H1 (cell line): Measurements from ENCODE around the gene LAMC1. TPM values are rescaled to one million over a fixed set of nuclear protein-coding genes. Genes with fewer than 3 reads are reported as not detected.

ENCODE experiments used
- CTCF ChIA-PET: fragments of 300-600 bp; sonication (Branson Sonifier 250); formaldehyde crosslinking; loops from one replicate; lab custom pipeline; 2021; ENCODE audit not compliant: partially characterized antibody; lab: Charles Lee
- POLR2A ChIA-PET: fragments of 300-600 bp; sonication (Branson Sonifier 250); formaldehyde crosslinking; loops from one replicate; lab custom pipeline; 2021; ENCODE audit warnings: inconsistent platforms; ENCODE audit not compliant: partially characterized antibody; lab: Charles Lee
- DNase-seq, 2 experiments: peaks; one replicate each; pipeline versions ENCODE4 v3.0.0 to v3.0.0-alpha.2; 2010 to 2022; ENCODE audit warnings: low spot score in 2 of 2, low read depth in 1 of 2, mixed read lengths in 1 of 2
- FAIRE-seq: peaks from 2 replicates; lab custom pipeline; 2011; peaks lifted over from hg19 to GRCh38; lab: Jason Lieb, UNC
- H2AFZ ChIP-seq: 2 replicates; pipeline ENCODE4 v1.8.1; 2012; ENCODE audit warnings: low read length, inconsistent platforms
- H2AK5ac ChIP-seq: 2 replicates; pipeline ENCODE4 v1.6.1; 2013; ENCODE audit warnings: low read depth, low read length
- H2BK120ac ChIP-seq: replicated peaks from 2 replicates; pipeline ENCODE3; 2013; ENCODE audit warnings: low read depth, low read length, inconsistent platforms
- H2BK12ac ChIP-seq: 2 replicates; pipeline ENCODE4 v1.6.1; 2013; ENCODE audit warnings: low read depth, low read length
- H2BK15ac ChIP-seq: 2 replicates; pipeline ENCODE4 v1.6.1; 2013; ENCODE audit warnings: low read length
- H2BK20ac ChIP-seq: 2 replicates; pipeline ENCODE4 v1.6.1; 2013; ENCODE audit warnings: low read length
- H2BK5ac ChIP-seq: 2 replicates; pipeline ENCODE4 v1.6.1; 2013; ENCODE audit warnings: low read depth, low read length
- H3K14ac ChIP-seq: 2 replicates; pipeline ENCODE4 v1.6.1; 2013; ENCODE audit warnings: inconsistent platforms; ENCODE audit not compliant: insufficient read length
- H3K18ac ChIP-seq: 2 replicates; pipeline ENCODE4 v1.6.1; 2013; ENCODE audit warnings: low read length; ENCODE audit errors: extremely low read depth
- H3K23ac ChIP-seq: 2 replicates; pipeline ENCODE4 v1.6.1; 2013; ENCODE audit warnings: inconsistent platforms; ENCODE audit not compliant: insufficient read length
- H3K23me2 ChIP-seq: 2 replicates; pipeline ENCODE4 v1.6.1; 2013; ENCODE audit warnings: low read depth, low read length
- H3K27ac ChIP-seq: 2 replicates; pipeline ENCODE4 v1.6.1; 2011; ENCODE audit warnings: low read depth, low read length, inconsistent platforms
- H3K27me3 ChIP-seq, 4 experiments: replicated peaks in 1 of 4; 1 replicate in 1 of 4; 2 replicates in 3 of 4; pipeline versions ENCODE4 v1.6.1 to v1.8.1; 2011 to 2013; ENCODE audit warnings: low read length in 3 of 4, mild to moderate bottlenecking in 3 of 4, inconsistent platforms in 2 of 4, mixed read lengths in 2 of 4, moderate library complexity in 1 of 4; ENCODE audit not compliant: control insufficient read depth in 3 of 4, insufficient read depth in 3 of 4; ENCODE audit errors: extremely low read depth in 1 of 4
- H3K36me3 ChIP-seq, 4 experiments: 2 replicates each; pipeline versions ENCODE4 v1.6.1 to v1.8.1; 2011 to 2013; ENCODE audit warnings: mild to moderate bottlenecking in 4 of 4, low read length in 3 of 4, moderate library complexity in 2 of 4, control low read depth in 1 of 4, inconsistent platforms in 1 of 4; ENCODE audit not compliant: insufficient read depth in 4 of 4, control insufficient read depth in 2 of 4
- H3K4ac ChIP-seq: replicated peaks from 2 replicates; pipeline ENCODE3; 2013; ENCODE audit warnings: low read length, low read depth, mixed read lengths, inconsistent platforms; ENCODE audit not compliant: insufficient read length
- H3K4me1 ChIP-seq, 4 experiments: replicated peaks in 1 of 4; 1 replicate in 1 of 4; 2 replicates in 3 of 4; pipeline versions ENCODE4 v1.6.1 to v1.8.1; 2011 to 2013; ENCODE audit warnings: low read length in 3 of 4, inconsistent platforms in 2 of 4, mixed read lengths in 1 of 4; ENCODE audit not compliant: insufficient read depth in 4 of 4, control insufficient read depth in 3 of 4
- H3K4me2 ChIP-seq, 2 experiments: 2 replicates each; pipeline versions ENCODE4 v1.6.1 to v1.8.1; 2011 to 2013; ENCODE audit warnings: low read depth in 2 of 2, low read length in 2 of 2, control low read depth in 1 of 2, inconsistent platforms in 1 of 2, mild to moderate bottlenecking in 1 of 2; ENCODE audit not compliant: insufficient read depth in 1 of 2
- H3K4me3 ChIP-seq, 4 experiments: fragments of 200-600, 300-600 bp in 1 of 4; sonication (generic), shearing (Covaris generic), sonication (Bioruptor Twin) in 1 of 4; 2 replicates each; pipeline versions ENCODE4 v1.5.1 to v1.8.1; 2011 to 2016; ENCODE audit warnings: low read length in 4 of 4, low read depth in 3 of 4, control low read depth in 2 of 4, inconsistent platforms in 2 of 4, mild to moderate bottlenecking in 2 of 4, mixed read lengths in 1 of 4, moderate library complexity in 1 of 4; ENCODE audit not compliant: insufficient read depth in 2 of 4; ENCODE audit errors: extremely low read depth in 1 of 4
- H3K56ac ChIP-seq: replicated peaks from 2 replicates; pipeline ENCODE3; 2013; ENCODE audit warnings: low read depth, mild to moderate bottlenecking, mixed read lengths, low read length, inconsistent platforms; ENCODE audit not compliant: insufficient read length
- H3K79me1 ChIP-seq: 2 replicates; pipeline ENCODE4 v1.6.1; 2013; ENCODE audit warnings: low read depth, low read length, control low read depth
- H3K79me2 ChIP-seq, 2 experiments: 2 replicates each; pipeline versions ENCODE4 v1.6.1 to v1.8.1; 2012 to 2013; ENCODE audit warnings: low read length in 2 of 2, mild to moderate bottlenecking in 2 of 2, inconsistent platforms in 1 of 2; ENCODE audit not compliant: insufficient read depth in 2 of 2, control insufficient read depth in 1 of 2
- H3K9ac ChIP-seq, 4 experiments: replicated peaks in 1 of 4; 1 replicate in 1 of 4; 2 replicates in 3 of 4; pipeline versions ENCODE4 v1.6.1 to v1.8.1; 2011 to 2013; ENCODE audit warnings: low read depth in 3 of 4, low read length in 3 of 4, control low read depth in 2 of 4, mild to moderate bottlenecking in 2 of 4, moderate library complexity in 2 of 4, inconsistent platforms in 1 of 4; ENCODE audit errors: extremely low read depth in 1 of 4
- H3K9me3 ChIP-seq, 2 experiments: 2 replicates each; pipeline versions ENCODE4 v1.6.1 to v1.8.1; 2012 to 2013; ENCODE audit warnings: mild to moderate bottlenecking in 2 of 2, moderate library complexity in 2 of 2, control low read depth in 1 of 2, inconsistent platforms in 1 of 2, low read depth in 1 of 2, low read length in 1 of 2, mixed read lengths in 1 of 2; ENCODE audit not compliant: insufficient read depth in 2 of 2
- H4K20me1 ChIP-seq, 2 experiments: replicated peaks in 1 of 2; 2 replicates each; pipeline versions ENCODE3 to v1.8.1; 2011 to 2013; ENCODE audit warnings: inconsistent platforms in 2 of 2, low read length in 2 of 2, mild to moderate bottlenecking in 1 of 2; ENCODE audit not compliant: insufficient read depth in 2 of 2, control insufficient read depth in 1 of 2
- H4K5ac ChIP-seq: 2 replicates; pipeline ENCODE4 v1.6.1; 2013; ENCODE audit warnings: low read length, low read depth, mixed read lengths, inconsistent platforms; ENCODE audit not compliant: insufficient read length
- H4K8ac ChIP-seq: 2 replicates; pipeline ENCODE4 v1.8.0; 2013; ENCODE audit warnings: mild to moderate bottlenecking, moderate library complexity, low read length, inconsistent platforms; ENCODE audit not compliant: insufficient read depth; ENCODE audit errors: extremely low read depth
- H4K91ac ChIP-seq: replicated peaks from 2 replicates; pipeline ENCODE3; 2013; ENCODE audit warnings: low read length, mixed read lengths, inconsistent platforms; ENCODE audit not compliant: insufficient read length
- ASH2L ChIP-seq: fragments of 200-600, 300-600 bp; sonication (generic); IDR thresholded peaks from one replicate; pipeline ENCODE4 v1.7.1; 2017; ENCODE audit warnings: low read length
- EGR1 ChIP-seq: IDR thresholded peaks from 2 replicates; pipeline ENCODE4 v1.6.1; 2011; ENCODE audit warnings: low read depth, low read length, borderline replicate concordance
- EP300 ChIP-seq, 2 experiments: IDR thresholded peaks; 1 replicate in 1 of 2; 2 replicates in 1 of 2; pipeline ENCODE4 v1.6.1; 2011 to 2012; ENCODE audit warnings: low read depth in 2 of 2, low read length in 2 of 2, mild to moderate bottlenecking in 2 of 2, borderline replicate concordance in 1 of 2, inconsistent platforms in 1 of 2, moderate library complexity in 1 of 2
- FOSL1 ChIP-seq: IDR thresholded peaks from 2 replicates; pipeline ENCODE4 v1.6.1; 2011; ENCODE audit warnings: mild to moderate bottlenecking, low read depth, low read length, moderate library complexity; ENCODE audit not compliant: insufficient read depth
- KDM4A ChIP-seq: IDR thresholded peaks from one replicate; pipeline ENCODE4 v1.7.1; 2012; ENCODE audit warnings: low read depth, mild to moderate bottlenecking, moderate library complexity, low read length, inconsistent platforms; ENCODE audit not compliant: severe bottlenecking
- MAX ChIP-seq: IDR thresholded peaks from 2 replicates; pipeline ENCODE4 v1.6.1; 2012; ENCODE audit warnings: inconsistent platforms
- POLR2A ChIP-seq, 2 experiments: IDR thresholded peaks; 1 replicate in 1 of 2; 2 replicates in 1 of 2; pipeline ENCODE4 v1.6.1; 2011; ENCODE audit warnings: low read depth in 2 of 2, low read length in 2 of 2, mild to moderate bottlenecking in 2 of 2; ENCODE audit errors: control extremely low read depth in 1 of 2
- POLR2AphosphoS5 ChIP-seq: IDR thresholded peaks from 2 replicates; pipeline ENCODE4 v1.6.1; 2011; ENCODE audit warnings: low read depth, low read length
- SP4 ChIP-seq: IDR thresholded peaks from 2 replicates; pipeline ENCODE4 v1.6.1; 2012; ENCODE audit warnings: low read length, inconsistent platforms
- TAF1 ChIP-seq: IDR thresholded peaks from 2 replicates; pipeline ENCODE4 v1.6.1; 2011; ENCODE audit warnings: mild to moderate bottlenecking, low read depth, low read length
- TAF7 ChIP-seq: optimal IDR thresholded peaks from 2 replicates; pipeline ENCODE3; 2011; ENCODE audit warnings: low read depth, mild to moderate bottlenecking, inconsistent platforms, low read length, moderate library complexity, borderline replicate concordance
- WGBS, 2 experiments: shearing (Covaris generic) in 1 of 2; methylation state at CpG; one replicate each; pipeline versions ENCODE4 v1.1.6 to v1.1.7; 2013 to 2015; ENCODE audit warnings: low lambda C conversion rate in 2 of 2, mixed read lengths in 2 of 2, inconsistent platforms in 1 of 2, low coverage in 1 of 2, missing lambda C conversion rate in 1 of 2; ENCODE audit not compliant: insufficient replicate concordance in 2 of 2, insufficient coverage in 1 of 2, insufficient read length in 1 of 2; ENCODE audit errors: extremely low coverage in 1 of 2, missing lambda C conversion rate in 1 of 2; 5-methylcytosine and 5-hydroxymethylcytosine counted together
- long read RNA-seq, 2 experiments: library from RNA in 1 of 2; library from capped mRNA in 1 of 2; stranded (forward); transcript quantifications; one replicate each; pipeline ENCODE4 v2.0.0, GENCODE V29; 2021; ENCODE audit warnings: inconsistent platforms in 1 of 2
- polyA minus RNA-seq, 3 experiments: library from RNA; depleted of rRNA, polyadenylated mRNA; stranded (reverse); fragments of >200 nt; gene quantifications; 1 replicate in 2 of 3; 2 replicates in 1 of 3; pipeline ENCODE4 v1.2.3, GENCODE V29; 2011
- polyA plus RNA-seq, 7 experiments: library from polyadenylated mRNA; depleted of rRNA in 3 of 7; stranded (reverse) in 5 of 7; unstranded in 2 of 7; fragments of >200 nt in 5 of 7; fragments of 200-250 nt in 2 of 7; gene quantifications; 1 replicate in 5 of 7; 2 replicates in 1 of 7; 4 replicates in 1 of 7; pipeline versions ENCODE4 v1.2.1 to v1.2.3, GENCODE V29; 2011 to 2013; ENCODE audit warnings: missing spikeins in 2 of 7, mixed read lengths in 2 of 7
- total RNA-seq: library from RNA; stranded (reverse); fragmentation: NEBNext Ultra II Directional; extraction: Animal tissue kit (Norgen Biotek cat#: 25700); gene quantifications from 2 replicates; pipeline ENCODE4 v1.2.1, GENCODE V29; 2021

The LAMC1 gene
- total RNA-seq (90.3 and 92.1 TPM in 2 replicates), polyA plus RNA-seq (2011; rRNA removed) (29.8 and 47.6 TPM in 2 replicates), polyA minus RNA-seq (2011; rRNA and poly(A)+ RNA removed) (97.2 and 158 TPM in 2 replicates)
- 40.2 TPM for polyA plus RNA-seq (2011; cell fraction: cytosol; rRNA removed)
- 55.4 TPM for polyA plus RNA-seq (2011; cell fraction: nucleus; rRNA removed)
- 62.4 to 75.8 TPM (median 68.8 TPM) in 4 replicates for polyA plus RNA-seq (2012, experiment 1 of 2)
- polyA plus RNA-seq (2012, experiment 2 of 2) = 5.7 TPM
- polyA plus RNA-seq (2013, experiment 1 of 2) = 140 TPM
- polyA plus RNA-seq (2013, experiment 2 of 2) = 113 TPM
- 57.5 TPM for polyA minus RNA-seq (2011; cell fraction: cytosol; rRNA and poly(A)+ RNA removed)
- 63.5 TPM for polyA minus RNA-seq (2011; cell fraction: nucleus; rRNA and poly(A)+ RNA removed)
- long read RNA-seq, experiment 1, partial matches to known transcripts = 25 of 62 reads
- long read RNA-seq, experiment 1, other reads (novel, unspliced or antisense) = 37 of 62 reads
- long read RNA-seq, experiment 2, partial matches to known transcripts = 0 of 6 reads
- long read RNA-seq, experiment 2, other reads (novel, unspliced or antisense) = 6 of 6 reads

GRCh38 chr1:183023146-183023600 is at the start of gene LAMC1:
LAMC1 (plus strand) TSS chr1:183023420; CDS start chr1:183023717, 297 bp downstream.
- peak; percentile 82 to 90 for DNase-seq
- Histone ChIP-seq H3K56ac (peak within 1 kb of the TSS; percentile 22), H3K23ac (no peak within 1 kb of the TSS), H3K4me3 (peak within 1 kb of the TSS; percentile 75 to 79 (median 79)), H2BK12ac (peak within 1 kb of the TSS; percentile 1; the same call in 1 of the 2 replicates), H3K18ac (peak within 1 kb of the TSS; percentile 91; the same call in 1 of the 2 replicates), H3K4me2 (peak within 1 kb of the TSS; percentile 90 to 95), H3K23me2 (peaks cover 3% of the 10 kb centered on the region; the same call in 1 of the 2 replicates), H3K79me2 (peaks cover 0 to 34% of the 10 kb centered on the region in 2 experiments; a peak in 2 of 4 replicates), H4K20me1 (peaks cover 6 to 8% of the 10 kb centered on the region in 2 experiments), H3K36me3 (no peaks in the 10 kb centered on the region), H3K9ac (peak within 1 kb of the TSS; percentile 69 to 87 (median 80)), H4K91ac (no peak within 1 kb of the TSS), H3K27me3 (no peaks in the 10 kb centered on the region), H4K8ac (peak within 1 kb of the TSS; percentile 78), H3K27ac (peak within 1 kb of the TSS; percentile 91), H3K79me1 (no peaks in the 10 kb centered on the region), H2BK20ac (peak within 1 kb of the TSS; percentile 68), H3K4ac (no peak within 1 kb of the TSS), H2BK120ac (no peak within 1 kb of the TSS), H2AK5ac (no peak within 1 kb of the TSS), H2AFZ (peak within 1 kb of the TSS; percentile 66; the same call in 1 of the 2 replicates), H2BK5ac (peak within 1 kb of the TSS; percentile 55; the same call in 1 of the 2 replicates), H3K14ac (no peak within 1 kb of the TSS), H2BK15ac (0 out of 2 replicates have a peak within 1 kb of the TSS, but pooled peaks have one; percentile 21), H3K9me3 (no peaks in the 10 kb centered on the region), H4K5ac (peak within 1 kb of the TSS; percentile 7), H3K4me1 (peaks cover 0 to 8% (median 4%) of the 10 kb centered on the region in 4 experiments; a peak in 5 of 7 replicates)
- WGBS, 2 experiments = no CpG with 5 or more reads among the region's 65 CpGs
- no peak for FAIRE-seq
- ChIA-PET CTCF (no interaction called here), POLR2A (no interaction called here)
- TF ChIP-seq EGR1 (peak; percentile 45; the same call in 1 of the 2 replicates), SP4 (no peak), KDM4A (no peak), TAF1 (no peak; the same call in 1 of the 2 replicates), POLR2AphosphoS5 (no peak; the same call in 1 of the 2 replicates), TAF7 (peak; percentile 30), ASH2L (peak; percentile 2), FOSL1 (no peak), MAX (peak; percentile 1; the same call in 1 of the 2 replicates), EP300 (IDR thresholded peaks at IDR 0.05; ENCODE audit: borderline replicate concordance in 1 of 2, low read depth in 2 of 2, low read length in 2 of 2) (no peak), POLR2A (IDR thresholded peaks at IDR 0.05; ENCODE audit: control extremely low read depth in 1 of 2, low read depth in 2 of 2, low read length in 2 of 2) (peak in 1 of 2 experiments; percentile 17; a peak in 1 of 3 replicates)
